ELR (cell line): Measurements from ENCODE around the gene TADA1.
A peak's percentile ranks its signal among the peaks of the same experiment; 100 is the strongest.
"Not testable (repeated sequence)": the region's sequence is repeated elsewhere in the genome, so short reads cannot be mapped to it uniquely, and the experiment has no call there.

Source experiments
- DNase-seq: peaks from one replicate; pipeline ENCODE4 v3.0.0-alpha.2; 2015; ENCODE audit warnings: low read depth

Gene TADA1

DNA sequence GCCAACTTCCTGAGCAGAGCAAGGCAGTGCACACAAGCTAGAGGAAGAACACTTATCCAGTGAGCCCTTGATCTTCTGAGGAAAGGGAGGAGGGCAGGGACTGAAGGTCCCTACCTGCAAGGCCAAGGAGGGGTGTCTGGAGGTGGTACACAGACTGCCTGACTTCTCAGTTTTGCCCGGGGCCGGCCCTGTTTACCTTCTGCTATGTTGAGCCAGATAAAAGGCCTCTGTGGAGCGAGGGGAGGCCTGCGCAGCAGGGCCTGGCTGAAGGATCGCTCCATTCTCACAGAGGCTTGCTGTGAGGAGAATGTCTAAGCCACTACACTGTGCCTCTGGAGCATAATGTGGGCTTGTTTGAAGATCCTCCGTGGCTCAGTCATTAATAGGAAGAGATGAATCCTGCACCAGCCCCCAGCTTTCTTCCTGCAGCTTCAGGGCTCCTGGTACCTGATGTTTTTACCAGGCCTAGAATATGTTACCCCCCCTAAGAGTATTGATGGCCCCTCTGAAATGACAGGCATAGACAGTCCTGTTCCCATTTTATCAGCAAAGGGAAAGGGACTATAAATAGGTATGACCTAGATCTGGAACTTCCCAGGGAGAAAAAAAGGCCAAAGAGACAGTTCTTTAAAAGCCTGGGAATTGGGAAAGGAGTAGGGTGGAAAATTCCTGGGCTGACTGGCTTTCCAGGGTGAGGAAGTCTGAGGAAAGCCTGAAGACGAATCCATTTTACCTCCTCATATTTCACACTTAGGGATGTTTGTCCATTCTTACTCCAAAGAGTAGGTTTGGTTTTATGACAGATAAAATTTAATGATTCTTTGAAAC is 32.1 kb downstream of the TADA1 start:
- no peak for DNase-seq

DNA sequence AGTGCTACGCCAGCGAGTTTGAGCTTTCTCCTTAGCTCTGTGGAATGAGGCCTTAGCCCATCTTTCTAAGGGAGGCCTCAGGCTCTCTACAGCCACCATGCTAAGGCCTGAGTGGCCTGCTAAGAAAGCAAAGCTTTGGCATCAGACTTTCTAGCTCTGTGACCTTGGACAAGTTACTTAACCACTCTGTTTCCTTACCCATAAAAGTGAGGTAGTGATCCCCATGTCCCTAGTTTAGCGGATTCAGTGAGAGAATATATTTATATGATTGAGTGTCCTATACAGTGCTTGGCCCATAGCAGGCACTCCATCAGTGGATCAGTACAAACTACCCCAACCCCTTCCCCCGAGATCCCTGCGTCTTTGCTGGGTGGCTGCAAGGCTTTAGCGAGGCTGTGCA is 32.7 kb downstream of the TADA1 start:
- no peak for DNase-seq

DNA sequence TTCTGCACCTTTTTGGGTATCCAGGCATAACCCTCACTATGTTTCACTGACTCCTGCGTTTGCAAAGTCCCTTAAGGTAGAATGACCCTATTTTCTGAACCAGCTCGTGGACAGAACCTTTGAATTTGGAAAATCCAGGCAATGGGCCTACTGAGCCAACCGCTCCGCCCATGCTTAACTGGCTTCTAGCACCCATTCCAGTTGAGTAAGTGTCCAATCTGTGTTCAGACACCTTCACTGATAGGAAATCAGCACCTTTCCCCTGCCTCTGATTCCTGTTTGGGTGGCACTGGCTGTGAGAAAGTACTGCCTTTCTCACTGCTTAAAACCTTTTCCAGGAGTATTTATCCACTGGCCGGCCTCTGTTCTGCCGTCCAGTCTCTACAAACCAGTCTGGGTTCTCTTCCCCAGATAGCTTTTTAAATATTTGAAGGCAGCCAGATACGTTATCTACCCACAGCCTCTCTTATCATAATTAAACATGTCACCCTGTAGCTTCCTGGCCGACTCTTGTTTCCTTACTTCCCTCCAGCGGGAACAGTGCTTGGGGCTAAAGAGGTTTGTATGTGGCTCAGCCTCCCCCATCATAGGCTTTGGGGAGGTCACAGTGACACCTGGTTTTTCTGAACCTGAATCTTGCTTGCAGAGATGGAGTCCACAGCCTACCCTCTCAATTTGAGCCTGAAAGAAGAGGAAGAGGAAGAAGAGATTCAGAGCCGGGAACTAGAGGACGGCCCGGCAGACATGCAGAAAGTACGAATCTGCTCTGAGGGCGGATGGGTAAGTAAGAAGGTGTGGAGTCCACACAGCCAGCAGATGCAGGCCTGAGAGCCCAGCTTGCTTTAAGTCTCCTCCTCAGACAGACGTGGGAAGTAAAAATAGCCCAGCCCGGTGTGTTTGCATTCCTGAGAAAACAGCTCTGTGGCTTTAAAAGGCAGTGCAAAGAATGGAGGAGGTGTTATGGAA is 35.5 kb downstream of the TADA1 start:
- DNase-seq, result no peak

DNA sequence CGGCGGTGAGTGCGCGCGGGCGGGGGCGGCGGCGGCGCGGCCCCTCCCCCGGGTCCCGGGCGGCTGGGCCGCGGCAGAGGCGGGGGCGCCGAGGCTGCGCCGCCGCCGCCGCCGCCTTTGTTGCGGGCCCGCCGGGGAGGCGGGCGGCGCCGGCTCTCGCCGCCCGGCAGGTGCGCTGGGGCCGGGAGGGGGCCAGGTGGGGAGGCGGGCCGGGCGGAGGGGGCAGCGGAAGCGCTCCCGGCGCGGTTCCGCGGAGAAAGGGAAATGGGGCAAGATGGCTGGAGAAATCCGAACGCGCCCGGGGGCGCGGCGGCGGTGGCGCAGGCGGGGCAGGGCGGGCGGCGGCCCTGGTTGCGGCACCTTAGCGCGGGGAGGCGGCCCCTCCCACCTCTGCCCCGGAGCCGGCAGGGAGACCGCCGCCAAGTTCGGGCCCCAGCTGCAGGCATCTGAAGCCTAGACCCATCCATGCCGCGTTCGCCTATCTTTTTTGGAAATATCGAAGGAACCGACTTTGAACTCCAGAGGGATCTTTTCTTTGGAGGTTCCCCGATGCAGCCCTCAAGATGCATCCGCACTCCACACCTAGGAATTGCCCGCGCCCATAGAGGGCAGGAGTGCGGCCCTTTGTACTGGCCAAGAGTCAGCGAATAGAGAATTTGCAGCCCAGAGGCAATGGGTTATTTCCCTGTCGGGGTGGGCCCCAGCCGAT is 36.3 kb downstream of the TADA1 start:
- peak; percentile 58 for DNase-seq

GRCh38 chr1:166838766-166839599 is 37.1 kb downstream of the TADA1 start, which contains the start of gene POGK:
Gene POGK, plus strand, starts transcription at chr1:166839475. Its CDS starts 1,482 bp downstream, at chr1:166840957.
- DNase-seq, result peak; percentile 90

DNA sequence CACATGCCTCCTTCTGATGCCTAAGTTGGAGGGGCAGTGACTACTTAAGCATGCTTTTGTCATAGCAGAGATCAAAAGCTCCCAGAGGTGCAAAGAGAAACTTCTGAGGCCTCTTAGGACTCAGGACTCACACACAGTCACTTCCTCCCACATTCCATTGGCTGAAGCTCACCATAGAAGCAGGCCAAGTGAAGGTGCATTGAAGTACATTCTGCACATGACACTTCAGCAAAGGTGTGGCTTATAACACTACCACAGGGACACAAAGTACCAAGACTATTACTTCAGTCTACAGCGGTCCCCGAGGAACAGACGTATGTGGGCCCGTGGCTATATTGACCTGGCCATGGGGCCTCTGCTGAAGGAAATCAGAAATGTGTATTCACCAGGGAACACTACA is 39.3 kb downstream of the TADA1 start:
- peak; percentile 67 for DNase-seq

DNA sequence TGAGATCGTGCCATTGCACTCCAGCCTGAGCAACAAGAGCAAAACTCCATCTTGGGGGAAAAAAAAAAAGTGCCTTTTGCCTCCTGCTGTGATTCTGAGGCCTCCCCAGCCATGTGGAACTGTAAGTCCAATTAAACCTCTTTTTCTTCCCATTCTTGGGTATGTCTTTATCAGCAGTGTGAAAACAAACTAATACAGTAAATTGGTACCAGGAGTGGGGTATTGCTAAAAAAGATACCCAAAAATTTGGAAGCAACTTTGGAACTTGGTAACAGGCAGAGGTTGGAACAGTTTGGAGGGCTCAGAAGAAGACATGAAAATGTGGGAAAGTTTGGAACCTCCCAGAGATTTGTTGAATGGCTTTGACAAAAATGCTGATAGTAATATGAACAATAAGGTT is 46.3 kb downstream of the TADA1 start:
- DNase-seq, result not testable (repeated sequence)

GRCh38 chr1:166827426-166827825 is 48.6 kb downstream of the TADA1 start:
- DNase-seq, result no peak

- no peak for DNase-seq
Measured at GRCh38 chr1:166822385-166822784, 53.7 kb downstream of the TADA1 start.

- DNase-seq, result no peak
Measured at GRCh38 chr1:166819974-166820373, 56.1 kb downstream of the TADA1 start.

GRCh38 chr1:166814611-166815010 is 61.5 kb downstream of the TADA1 start:
- DNase-seq, result no peak

GRCh38 chr1:166813508-166814223 is 62.4 kb downstream of the TADA1 start:
- no peak for DNase-seq

DNA sequence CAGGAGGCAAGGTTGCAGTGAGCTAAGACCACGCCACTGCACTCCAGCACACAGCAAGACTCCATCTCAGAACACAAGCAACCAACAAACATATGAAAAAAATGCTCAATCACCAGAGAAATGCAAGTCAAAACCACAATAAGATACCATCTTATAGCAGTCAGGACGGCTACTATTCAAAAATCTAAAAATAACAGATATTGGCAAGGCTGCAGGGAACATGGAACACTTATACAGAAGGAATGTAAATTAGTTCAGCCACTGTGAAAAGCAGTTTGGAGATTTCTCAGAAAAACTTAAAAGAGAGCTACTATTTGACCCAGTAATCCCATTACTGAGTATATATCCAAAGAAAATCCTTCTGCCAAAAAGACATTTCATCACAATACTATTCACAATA is 64.4 kb downstream of the TADA1 start:
- no peak for DNase-seq

DNA sequence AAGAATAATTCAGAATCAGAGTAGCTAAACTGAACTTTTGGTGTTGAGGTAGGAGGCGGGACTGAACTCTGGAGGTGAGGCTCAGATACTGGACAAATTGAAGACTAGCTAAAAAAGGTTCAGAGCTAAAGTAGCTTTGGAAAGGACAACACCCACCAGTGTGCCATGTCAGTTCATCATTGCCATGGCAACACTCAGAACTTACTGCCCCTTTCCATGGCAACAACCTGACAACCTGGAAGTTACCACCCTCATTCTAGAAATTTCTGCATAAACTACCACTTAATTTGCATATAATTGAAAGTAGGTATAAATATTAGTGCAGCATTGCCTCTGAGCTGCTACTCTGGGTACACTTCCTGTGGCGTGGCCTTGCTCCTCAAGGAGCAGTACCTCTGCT is 67.1 kb downstream of the TADA1 start:
- DNase-seq, result no peak
